ENCODE data around the gene GFRA1.

DNA sequence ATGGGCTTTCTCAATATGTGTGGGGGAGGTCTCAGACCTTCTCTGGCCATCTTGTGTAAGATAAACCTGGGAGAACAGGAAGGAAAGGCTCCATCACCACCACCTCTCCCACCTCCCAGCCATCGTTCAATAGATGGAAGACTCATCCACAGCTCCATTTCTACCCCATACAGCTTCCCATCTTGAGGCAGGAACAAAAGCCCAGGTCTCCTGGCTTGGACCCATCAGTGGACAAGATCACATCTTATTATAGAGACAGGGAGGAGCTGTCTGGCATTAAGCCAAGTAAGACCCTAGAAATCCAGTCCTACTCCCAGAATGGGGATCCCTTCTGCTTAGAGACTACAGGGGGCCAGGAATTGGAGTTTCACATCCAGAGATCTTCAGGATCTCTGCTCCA lies 150.3 kb downstream of the GFRA1 start:
- no peak for TF ChIP-seq CTCF (IDR thresholded peaks at IDR 0.05; ENCODE audit: low read depth, low read length)
- no peak for TF ChIP-seq MYC (IDR thresholded peaks at IDR 0.05; ENCODE audit: low read depth, low read length)
- no peak for TF ChIP-seq POLR2A (IDR thresholded peaks at IDR 0.05; ENCODE audit: extremely low read depth, insufficient read length)
- TF ChIP-seq, protein P1, sequence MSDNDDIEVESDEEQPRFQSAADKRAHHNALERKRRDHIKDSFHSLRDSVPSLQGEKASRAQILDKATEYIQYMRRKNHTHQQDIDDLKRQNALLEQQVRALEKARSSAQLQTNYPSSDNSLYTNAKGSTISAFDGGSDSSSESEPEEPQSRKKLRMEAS (IDR thresholded peaks at IDR 0.05; ENCODE audit: low read depth, low read length), result no peak

Data from NB4 (cell line).